HCT116 (cell line): ENCODE measurements around the gene LHX4.

Experiments
- CEBPB ChIP-seq: IDR thresholded peaks from 2 replicates; pipeline ENCODE4 v1.6.1; 2012; ENCODE audit warnings: low read depth
- CTCF ChIP-seq, 3 experiments: fragments of 200-600 bp in 1 of 3; sonication (generic) in 1 of 3; IDR thresholded peaks in 2 of 3; conservative IDR thresholded peaks in 1 of 3; 2 replicates each; pipeline ENCODE4 v1.5.1; 2012 to 2017; ENCODE audit warnings: low read depth in 2 of 3, low read length in 2 of 3, antibody characterized with exemption in 1 of 3, borderline replicate concordance in 1 of 3, control low read depth in 1 of 3, mild to moderate bottlenecking in 1 of 3, mixed read lengths in 1 of 3, mixed run types in 1 of 3, moderate library complexity in 1 of 3; ENCODE audit not compliant: insufficient read depth in 1 of 3
- EZH2 ChIP-seq: fragments of 200-600 bp; sonication (generic); IDR thresholded peaks from 2 replicates; pipeline ENCODE4 v1.6.1; 2017; ENCODE audit warnings: antibody characterized with exemption, mixed run types
- EZH2phosphoT487 ChIP-seq: fragments of 200-600 bp; IDR thresholded peaks from 2 replicates; pipeline ENCODE4 v1.6.1; 2018; ENCODE audit warnings: antibody characterized with exemption, borderline replicate concordance
- FOSL1 ChIP-seq: IDR thresholded peaks from 2 replicates; pipeline ENCODE4 v1.6.1; 2012; ENCODE audit warnings: low read depth
- MAX ChIP-seq: IDR thresholded peaks from 2 replicates; pipeline ENCODE4 v1.6.1; 2012
- POLR2A ChIP-seq: IDR thresholded peaks from 2 replicates; pipeline ENCODE4 v1.7.0; 2011; ENCODE audit warnings: borderline replicate concordance; ENCODE audit not compliant: insufficient read depth, insufficient read length; ENCODE audit errors: extremely low read depth
- POLR2AphosphoS5 ChIP-seq: IDR thresholded peaks from 2 replicates; pipeline ENCODE4 v1.6.1; 2011; ENCODE audit warnings: mild to moderate bottlenecking, low read depth, low read length, moderate library complexity
- RAD21 ChIP-seq: IDR thresholded peaks from 2 replicates; pipeline ENCODE4 v1.6.1; 2012; ENCODE audit warnings: low read depth, mild to moderate bottlenecking
- SP1 ChIP-seq: IDR thresholded peaks from 2 replicates; pipeline ENCODE4 v1.6.1; 2012; ENCODE audit warnings: low read depth
- SRF ChIP-seq: IDR thresholded peaks from 2 replicates; pipeline ENCODE4 v1.6.1; 2012; ENCODE audit warnings: low read depth
- TCF7L2 ChIP-seq: IDR thresholded peaks from 2 replicates; pipeline ENCODE4 v1.7.0; 2011; ENCODE audit warnings: borderline replicate concordance, inconsistent platforms; ENCODE audit not compliant: insufficient read depth, insufficient read length; ENCODE audit errors: extremely low read depth
- YY1 ChIP-seq: IDR thresholded peaks from 2 replicates; pipeline ENCODE4 v1.6.1; 2011; ENCODE audit warnings: low read length, low read depth, moderate library complexity, mild to moderate bottlenecking; ENCODE audit not compliant: insufficient replicate concordance; ENCODE audit errors: extremely low read depth
- ZBTB33 ChIP-seq: IDR thresholded peaks from 2 replicates; pipeline ENCODE4 v1.6.1; 2011; ENCODE audit warnings: mild to moderate bottlenecking, low read length, moderate library complexity; ENCODE audit not compliant: insufficient replicate concordance; ENCODE audit errors: extremely low read depth

- no peak for TF ChIP-seq CTCF (IDR thresholded peaks at IDR 0.05 in 2 of 3, conservative IDR thresholded peaks at IDR 0.05 in 1 of 3; ENCODE audit: borderline replicate concordance in 1 of 3, insufficient read depth in 1 of 3, low read depth in 2 of 3, low read length in 2 of 3)
- no peak for TF ChIP-seq RAD21
- TF ChIP-seq SP1 = no peak
- TF ChIP-seq SRF = no peak
- TF ChIP-seq POLR2A = no peak
- no peak for TF ChIP-seq EZH2phosphoT487
- TF ChIP-seq EZH2 = no peak
- no peak for TF ChIP-seq POLR2AphosphoS5
- TF ChIP-seq TCF7L2 = no peak
- TF ChIP-seq MAX = no peak
- no peak for TF ChIP-seq CEBPB
- no peak for TF ChIP-seq ZBTB33
- no peak for TF ChIP-seq YY1
- no peak for TF ChIP-seq FOSL1
These were observed 14.0 kb upstream of the LHX4 start for GRCh38 chr1:180215856-180216625.
